ENCODE results near the gene ZMYM2.

DNA sequence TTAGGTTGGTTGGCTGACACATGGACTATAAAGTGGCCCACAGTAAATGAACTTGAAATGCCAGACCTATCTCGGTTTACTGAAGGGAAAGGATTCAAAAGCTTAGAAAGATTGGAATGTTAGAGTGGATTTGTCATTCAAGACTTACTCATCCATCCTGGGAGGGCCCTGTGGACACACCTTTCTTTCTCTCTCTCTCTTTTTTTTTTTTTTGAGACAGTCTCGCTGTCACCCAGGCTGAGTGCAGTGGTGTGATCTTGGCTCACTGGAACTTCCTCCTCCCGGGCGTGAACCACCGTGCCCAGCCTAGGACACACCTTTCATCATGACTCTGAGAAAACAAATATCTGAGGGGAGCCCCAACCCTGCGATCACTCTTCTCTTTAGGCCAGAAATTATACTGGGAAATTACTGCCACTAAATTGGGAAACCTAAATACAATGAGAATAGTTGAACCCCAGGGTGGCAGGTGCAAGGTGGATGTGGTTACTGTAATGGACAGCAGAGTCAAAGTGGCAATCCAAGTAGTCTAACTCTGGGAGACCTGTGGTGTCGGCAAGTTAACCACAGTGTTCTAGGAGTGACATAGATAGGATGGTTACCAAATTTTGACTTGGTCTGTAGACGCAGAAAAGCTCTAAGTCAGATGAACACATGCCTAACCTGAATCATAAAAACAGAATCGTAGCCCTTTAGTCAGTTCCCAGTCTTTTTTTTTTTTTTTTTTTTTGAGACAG lies 48.0 kb upstream of the ZMYM2 start:
- no peak for TF ChIP-seq POLR2A (IDR thresholded peaks at IDR 0.05)
- TF ChIP-seq, protein P1, sequence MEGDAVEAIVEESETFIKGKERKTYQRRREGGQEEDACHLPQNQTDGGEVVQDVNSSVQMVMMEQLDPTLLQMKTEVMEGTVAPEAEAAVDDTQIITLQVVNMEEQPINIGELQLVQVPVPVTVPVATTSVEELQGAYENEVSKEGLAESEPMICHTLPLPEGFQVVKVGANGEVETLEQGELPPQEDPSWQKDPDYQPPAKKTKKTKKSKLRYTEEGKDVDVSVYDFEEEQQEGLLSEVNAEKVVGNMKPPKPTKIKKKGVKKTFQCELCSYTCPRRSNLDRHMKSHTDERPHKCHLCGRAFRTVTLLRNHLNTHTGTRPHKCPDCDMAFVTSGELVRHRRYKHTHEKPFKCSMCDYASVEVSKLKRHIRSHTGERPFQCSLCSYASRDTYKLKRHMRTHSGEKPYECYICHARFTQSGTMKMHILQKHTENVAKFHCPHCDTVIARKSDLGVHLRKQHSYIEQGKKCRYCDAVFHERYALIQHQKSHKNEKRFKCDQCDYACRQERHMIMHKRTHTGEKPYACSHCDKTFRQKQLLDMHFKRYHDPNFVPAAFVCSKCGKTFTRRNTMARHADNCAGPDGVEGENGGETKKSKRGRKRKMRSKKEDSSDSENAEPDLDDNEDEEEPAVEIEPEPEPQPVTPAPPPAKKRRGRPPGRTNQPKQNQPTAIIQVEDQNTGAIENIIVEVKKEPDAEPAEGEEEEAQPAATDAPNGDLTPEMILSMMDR (IDR thresholded peaks at IDR 0.05), result no peak
